Glutamatergic neuron (in vitro differentiated cells): ENCODE results near the gene CST2. TPM values are rescaled to one million over a fixed set of nuclear protein-coding genes. Genes with fewer than 3 reads are reported as not detected.
"Not testable (repeated sequence)": the region's sequence is repeated elsewhere in the genome, so short reads cannot be mapped to it uniquely, and the experiment has no call there.

ENCODE experiments used
- DNase-seq: peaks from one replicate; pipeline ENCODE4 v3.0.0; 2022
- H3K27ac Mint-ChIP-seq: one replicate; pipeline ENCODE4 v1.8.0; 2020; ENCODE audit warnings: mild to moderate bottlenecking, mixed read lengths, inconsistent platforms; ENCODE audit not compliant: unreplicated experiment
- H3K27me3 Mint-ChIP-seq: one replicate; pipeline ENCODE4 v1.8.0; 2020; ENCODE audit warnings: mild to moderate bottlenecking, moderate library complexity, mixed read lengths, inconsistent platforms; ENCODE audit not compliant: unreplicated experiment
- H3K36me3 Mint-ChIP-seq: one replicate; pipeline ENCODE4 v1.8.0; 2020; ENCODE audit warnings: mild to moderate bottlenecking, mixed read lengths, inconsistent platforms; ENCODE audit not compliant: unreplicated experiment
- H3K4me1 Mint-ChIP-seq: one replicate; pipeline ENCODE4 v1.8.0; 2020; ENCODE audit warnings: mild to moderate bottlenecking, low read depth, mixed read lengths, inconsistent platforms; ENCODE audit not compliant: unreplicated experiment
- H3K4me3 Mint-ChIP-seq: one replicate; pipeline ENCODE4 v1.8.0; 2020; ENCODE audit warnings: mild to moderate bottlenecking, mixed read lengths, inconsistent platforms; ENCODE audit not compliant: unreplicated experiment
- H3K9me3 Mint-ChIP-seq: one replicate; pipeline ENCODE4 v1.8.0; 2020; ENCODE audit warnings: mild to moderate bottlenecking, moderate library complexity, mixed read lengths, inconsistent platforms; ENCODE audit not compliant: unreplicated experiment
- CTCF ChIP-seq: fragments of 200-600 bp; sonication (generic); IDR thresholded peaks from one replicate; pipeline ENCODE4 v1.5.0; 2021; ENCODE audit not compliant: partially characterized antibody, unreplicated experiment
- total RNA-seq: library from RNA; stranded (reverse); fragmentation: NEBNext Ultra II Directional; extraction: Animal tissue kit (Norgen Biotek cat#: 25700); gene quantifications from one replicate; pipeline ENCODE4 v1.2.1, GENCODE V29; 2021; ENCODE audit not compliant: unreplicated experiment

Gene CST2
- total RNA-seq, 1 donor from 2014 or later = not detected

GRCh38 chr20:23832775-23833513 is 6.4 kb upstream of the CST2 start:
- no peak overlapping the region for H3K27ac Mint-ChIP-seq
- DNase-seq = no peak

GRCh38 chr20:23831961-23832360 is 5.4 kb upstream of the CST2 start:
- not testable (repeated sequence) for DNase-seq, H3K9me3 Mint-ChIP-seq, H3K36me3 Mint-ChIP-seq, H3K27me3 Mint-ChIP-seq, H3K27ac Mint-ChIP-seq, H3K4me3 Mint-ChIP-seq, H3K4me1 Mint-ChIP-seq

More at GRCh38 chr20:23832775-23833513, 6.4 kb upstream of the CST2 start:
- Mint-ChIP-seq H3K36me3 (no peaks in the 10 kb centered on the region), H3K4me1 (no peaks in the 10 kb centered on the region), H3K27me3 (peaks cover 1% of the 10 kb centered on the region), H3K4me3 (no peak overlapping the region), H3K9me3 (peaks cover 2% of the 10 kb centered on the region)
- TF ChIP-seq CTCF = no peak

GRCh38 chr20:23823621-23824324 is 2.8 kb downstream of the CST2 start:
- Mint-ChIP-seq H3K9me3 (peaks cover 3% of the 10 kb centered on the region), H3K4me3 (no peak overlapping the region), H3K27ac (no peak overlapping the region), H3K27me3 (peaks cover 10% of the 10 kb centered on the region), H3K4me1 (no peaks in the 10 kb centered on the region), H3K36me3 (no peaks in the 10 kb centered on the region)
- no peak for TF ChIP-seq CTCF
- no peak for DNase-seq

- Mint-ChIP-seq H3K9me3 (peaks cover 3% of the 10 kb centered on the region), H3K4me3 (no peak overlapping the region), H3K27ac (no peak overlapping the region), H3K27me3 (peaks cover 10% of the 10 kb centered on the region), H3K4me1 (no peaks in the 10 kb centered on the region), H3K36me3 (no peaks in the 10 kb centered on the region)
- DNase-seq = no peak
- TF ChIP-seq CTCF = no peak
Measured at GRCh38 chr20:23823111-23823510, 3.4 kb downstream of the CST2 start.

- no peak overlapping the region for H3K27ac Mint-ChIP-seq
- no peaks in the 10 kb centered on the region for H3K36me3 Mint-ChIP-seq
- no peak overlapping the region for H3K4me3 Mint-ChIP-seq
- H3K27me3 Mint-ChIP-seq = peaks cover 8% of the 10 kb centered on the region
- H3K9me3 Mint-ChIP-seq = peaks cover 3% of the 10 kb centered on the region
- H3K4me1 Mint-ChIP-seq = no peaks in the 10 kb centered on the region
- TF ChIP-seq CTCF = no peak
- no peak for DNase-seq
Measured at GRCh38 chr20:23820493-23820892, 6.0 kb downstream of the CST2 start.

- DNase-seq, H3K27me3 Mint-ChIP-seq, H3K36me3 Mint-ChIP-seq, H3K4me1 Mint-ChIP-seq, H3K4me3 Mint-ChIP-seq, H3K27ac Mint-ChIP-seq, H3K9me3 Mint-ChIP-seq: not testable (repeated sequence)
Measured at GRCh38 chr20:23811559-23811958, 15.0 kb downstream of the CST2 start.

GRCh38 chr20:23810349-23810748 is 16.2 kb downstream of the CST2 start:
- H3K4me1 Mint-ChIP-seq, H3K9me3 Mint-ChIP-seq, DNase-seq, H3K27ac Mint-ChIP-seq, H3K27me3 Mint-ChIP-seq, H3K4me3 Mint-ChIP-seq, H3K36me3 Mint-ChIP-seq: not testable (repeated sequence)
